GM06990 (cell line): ENCODE measurements around the gene FBXO34.

Experiments
- DNase-seq: peaks from one replicate; pipeline ENCODE4 v3.0.0-alpha.2; 2011; ENCODE audit not compliant: insufficient read length; ENCODE audit errors: extremely low read depth
- H3K27me3 ChIP-seq: replicated peaks from 2 replicates; pipeline ENCODE4 v1.6.0; 2011; ENCODE audit warnings: low read length; ENCODE audit not compliant: control insufficient read depth, insufficient read depth
- H3K36me3 ChIP-seq: 2 replicates; pipeline ENCODE4 v1.5.1; 2011; ENCODE audit warnings: low read length; ENCODE audit not compliant: control insufficient read depth, insufficient read depth
- H3K4me3 ChIP-seq: replicated peaks from 2 replicates; pipeline ENCODE4 v1.5.1; 2011; ENCODE audit warnings: low read depth, mild to moderate bottlenecking, control low read depth, low read length
- TF ChIP-seq, protein P1 (sequence below): IDR thresholded peaks from 2 replicates; pipeline ENCODE4 v1.5.1; 2011; ENCODE audit warnings: low read length, control low read depth, mild to moderate bottlenecking, inconsistent platforms; ENCODE audit not compliant: insufficient read depth, poor library complexity, severe bottlenecking

FBXO34 gene

DNA sequence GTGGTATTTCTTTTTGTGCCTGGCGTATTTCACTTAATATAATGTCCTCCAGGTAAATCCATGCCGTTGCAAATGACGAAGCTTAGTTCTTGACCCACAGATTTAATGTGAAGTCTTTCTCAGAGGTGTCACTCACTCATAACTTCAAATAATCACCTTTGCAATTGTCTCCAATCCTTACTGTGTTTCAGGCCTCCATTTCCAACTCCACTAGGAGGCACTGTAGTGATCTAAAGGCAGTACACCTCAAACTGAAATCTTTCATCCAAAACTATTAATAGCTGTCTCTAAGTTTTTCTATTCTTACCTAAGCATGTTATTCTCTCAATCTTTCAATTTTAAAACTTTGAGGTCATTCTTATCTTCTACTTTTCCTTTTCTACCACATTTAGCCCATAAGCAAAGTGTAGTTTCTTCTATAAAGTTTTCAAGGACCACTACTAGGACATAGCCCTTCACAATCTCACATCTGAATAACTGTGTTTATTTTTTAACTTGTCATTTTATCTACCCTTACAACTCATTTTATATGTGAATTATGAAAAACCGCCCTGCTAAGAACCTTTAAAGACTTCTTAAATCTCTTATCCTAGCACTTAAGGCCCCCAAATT lies 25.5 kb upstream of the FBXO34 start:
- Histone ChIP-seq H3K36me3 (no peaks in the 10 kb centered on the region), H3K4me3 (no peak overlapping the region), H3K27me3 (no peaks in the 10 kb centered on the region; the same call in none of the 2 replicates)
- TF ChIP-seq, protein P1, sequence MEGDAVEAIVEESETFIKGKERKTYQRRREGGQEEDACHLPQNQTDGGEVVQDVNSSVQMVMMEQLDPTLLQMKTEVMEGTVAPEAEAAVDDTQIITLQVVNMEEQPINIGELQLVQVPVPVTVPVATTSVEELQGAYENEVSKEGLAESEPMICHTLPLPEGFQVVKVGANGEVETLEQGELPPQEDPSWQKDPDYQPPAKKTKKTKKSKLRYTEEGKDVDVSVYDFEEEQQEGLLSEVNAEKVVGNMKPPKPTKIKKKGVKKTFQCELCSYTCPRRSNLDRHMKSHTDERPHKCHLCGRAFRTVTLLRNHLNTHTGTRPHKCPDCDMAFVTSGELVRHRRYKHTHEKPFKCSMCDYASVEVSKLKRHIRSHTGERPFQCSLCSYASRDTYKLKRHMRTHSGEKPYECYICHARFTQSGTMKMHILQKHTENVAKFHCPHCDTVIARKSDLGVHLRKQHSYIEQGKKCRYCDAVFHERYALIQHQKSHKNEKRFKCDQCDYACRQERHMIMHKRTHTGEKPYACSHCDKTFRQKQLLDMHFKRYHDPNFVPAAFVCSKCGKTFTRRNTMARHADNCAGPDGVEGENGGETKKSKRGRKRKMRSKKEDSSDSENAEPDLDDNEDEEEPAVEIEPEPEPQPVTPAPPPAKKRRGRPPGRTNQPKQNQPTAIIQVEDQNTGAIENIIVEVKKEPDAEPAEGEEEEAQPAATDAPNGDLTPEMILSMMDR = peak; percentile 80
- no peak for DNase-seq

DNA sequence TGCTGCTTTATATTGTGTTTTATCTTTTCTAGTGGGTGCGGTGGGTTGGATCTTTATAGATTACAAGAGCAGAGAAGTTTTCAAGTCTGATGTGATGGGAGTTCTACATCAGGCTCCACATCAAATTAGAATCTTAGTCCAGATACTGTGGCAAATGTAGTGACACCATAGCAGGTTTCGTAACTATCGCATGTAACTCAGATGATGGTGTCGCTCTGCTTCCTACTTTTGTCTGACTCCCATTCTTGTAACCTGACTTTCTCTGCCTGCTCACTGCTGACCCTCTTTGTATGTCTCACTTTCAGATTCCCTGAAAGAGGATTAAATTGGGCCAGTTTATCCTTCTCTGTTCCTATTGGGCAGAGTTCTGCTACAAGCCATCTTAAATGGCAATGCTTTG lies 22.8 kb upstream of the FBXO34 start:
- Histone ChIP-seq H3K4me3 (no peak overlapping the region), H3K27me3 (no peaks in the 10 kb centered on the region; the same call in none of the 2 replicates), H3K36me3 (no peaks in the 10 kb centered on the region)
- no peak for DNase-seq
- TF ChIP-seq, protein P1 = no peak

DNA sequence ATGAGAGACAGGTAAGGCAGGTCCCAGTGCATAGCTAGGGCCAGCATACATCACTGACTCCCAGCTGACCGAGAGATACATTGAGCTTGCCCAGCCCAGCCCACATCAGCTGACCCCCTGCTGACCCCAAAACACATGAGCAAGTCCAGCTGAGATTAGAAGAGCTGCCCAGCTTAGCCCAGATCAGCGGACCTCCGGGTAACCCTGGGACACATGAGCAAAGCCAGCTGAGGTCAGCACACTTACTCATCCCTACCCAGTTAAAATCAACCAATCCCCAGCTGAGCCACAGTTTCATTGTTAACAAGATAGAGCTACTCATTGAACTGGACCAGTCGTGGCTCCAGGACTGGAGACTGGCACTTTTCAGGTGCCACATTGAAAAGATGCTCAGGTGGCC lies 21.8 kb upstream of the FBXO34 start:
- Histone ChIP-seq H3K4me3 (no peak overlapping the region), H3K27me3 (no peaks in the 10 kb centered on the region; the same call in none of the 2 replicates), H3K36me3 (no peaks in the 10 kb centered on the region)
- no peak for DNase-seq
- TF ChIP-seq, protein P1 = no peak

DNA sequence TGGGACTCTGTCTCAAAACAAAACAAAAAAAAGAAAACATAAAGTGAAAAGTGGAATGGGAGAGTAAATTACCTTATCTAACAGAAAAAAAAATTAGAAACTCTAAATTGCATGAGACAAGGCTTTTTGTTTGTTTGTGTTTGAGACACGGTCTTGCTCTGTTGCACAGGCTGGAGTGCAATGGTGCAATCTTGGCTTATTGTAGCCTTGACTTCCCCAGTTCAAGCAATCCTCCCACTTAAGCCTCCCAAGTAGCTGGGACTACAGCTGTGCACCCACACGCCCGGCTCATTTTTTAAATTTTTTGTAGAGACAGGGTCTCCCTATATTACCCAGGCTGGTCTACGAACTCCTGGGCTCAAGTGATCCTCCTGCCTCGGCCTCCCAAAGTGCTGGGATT lies 17.9 kb upstream of the FBXO34 start:
- Histone ChIP-seq H3K27me3 (no peaks in the 10 kb centered on the region; the same call in 1 of the 2 replicates), H3K4me3 (no peak overlapping the region), H3K36me3 (no peaks in the 10 kb centered on the region)
- TF ChIP-seq, protein P1 = no peak
- DNase-seq = no peak

DNA sequence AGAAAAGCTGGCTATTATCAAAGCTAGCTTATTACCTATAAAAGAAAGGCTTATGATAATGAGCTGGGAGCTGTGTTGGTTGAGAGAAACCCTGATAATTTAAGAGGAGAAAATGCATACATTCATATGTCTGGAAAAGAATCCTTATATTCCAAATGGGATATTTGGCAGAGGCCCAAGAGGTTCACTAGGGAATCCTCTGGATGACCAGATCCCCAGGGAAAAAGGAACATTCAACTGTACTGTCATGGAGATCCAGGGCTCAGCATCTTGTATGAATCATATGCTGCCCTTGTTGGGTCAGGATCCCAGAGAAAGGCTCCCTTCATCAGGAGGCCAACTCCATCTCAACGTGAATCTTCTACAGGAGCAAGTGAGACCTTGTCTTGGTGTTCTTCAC lies 16.6 kb upstream of the FBXO34 start:
- no peaks in the 10 kb centered on the region for H3K36me3 ChIP-seq
- no peak overlapping the region for H3K4me3 ChIP-seq
- H3K27me3 ChIP-seq = no peaks in the 10 kb centered on the region; the same call in 1 of the 2 replicates
- no peak for DNase-seq
- TF ChIP-seq, protein P1 = no peak

DNA sequence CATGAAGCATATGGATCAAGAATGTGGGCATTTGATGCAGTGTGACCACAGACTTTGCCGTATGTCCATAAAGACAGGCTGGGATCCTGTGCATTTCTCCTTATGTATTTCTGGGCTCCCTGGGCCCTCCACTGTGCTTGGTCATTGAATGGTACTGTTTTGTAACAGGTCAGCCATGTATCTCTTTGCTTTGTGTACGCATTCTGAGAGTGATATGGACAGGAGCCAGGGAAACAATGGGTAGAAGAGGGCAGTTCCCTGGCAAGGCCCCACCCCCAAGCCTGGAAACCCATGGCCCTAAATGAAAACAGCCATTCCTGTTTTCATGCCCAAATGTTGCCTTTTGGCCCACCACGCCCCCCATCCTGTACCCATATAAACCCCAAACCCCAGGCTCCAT lies 15.2 kb upstream of the FBXO34 start:
- no peak for DNase-seq
- no peak overlapping the region for H3K4me3 ChIP-seq
- TF ChIP-seq, protein P1 = no peak
- no peaks in the 10 kb centered on the region; the same call in 1 of the 2 replicates for H3K27me3 ChIP-seq
- H3K36me3 ChIP-seq = no peaks in the 10 kb centered on the region
